Brain microvascular endothelial cell (primary cell): Measurements from ENCODE around the gene KIZ.

ENCODE experiments used
- DNase-seq: peaks from one replicate; pipeline ENCODE4 v3.0.0-alpha.2; 2020
- H3K27ac ChIP-seq: fragments of 250-450 bp; sonication (Bioruptor Pico); 2 replicates; pipeline ENCODE4 v1.5.1; 2020; ENCODE audit warnings: mild to moderate bottlenecking, moderate library complexity
- H3K27me3 ChIP-seq: fragments of 250-450 bp; sonication (Bioruptor Pico); replicated peaks from 2 replicates; pipeline ENCODE4 v1.5.1; 2020; ENCODE audit warnings: mild to moderate bottlenecking
- H3K36me3 ChIP-seq: fragments of 250-450 bp; sonication (Bioruptor Pico); replicated peaks from 2 replicates; pipeline ENCODE4 v1.5.1; 2020; ENCODE audit warnings: mild to moderate bottlenecking
- H3K4me3 ChIP-seq: 2 replicates; pipeline ENCODE4 v1.5.1; 2011; ENCODE audit warnings: low read depth, mild to moderate bottlenecking, control low read depth, low read length, moderate library complexity
- in situ Hi-C: cut with HindIII; loops from 2 replicates; pipeline ENCODE4 v1.10.0; 2017; ENCODE audit warnings: low sequenced_read_pairs, low pct_ligation_motif_present
- TF ChIP-seq, protein P1 (sequence below): IDR thresholded peaks from 2 replicates; pipeline ENCODE4 v1.5.1; 2011; ENCODE audit warnings: low read depth, mild to moderate bottlenecking, moderate library complexity, low read length, control low read depth, inconsistent platforms; ENCODE audit errors: missing control alignments

KIZ gene

DNA sequence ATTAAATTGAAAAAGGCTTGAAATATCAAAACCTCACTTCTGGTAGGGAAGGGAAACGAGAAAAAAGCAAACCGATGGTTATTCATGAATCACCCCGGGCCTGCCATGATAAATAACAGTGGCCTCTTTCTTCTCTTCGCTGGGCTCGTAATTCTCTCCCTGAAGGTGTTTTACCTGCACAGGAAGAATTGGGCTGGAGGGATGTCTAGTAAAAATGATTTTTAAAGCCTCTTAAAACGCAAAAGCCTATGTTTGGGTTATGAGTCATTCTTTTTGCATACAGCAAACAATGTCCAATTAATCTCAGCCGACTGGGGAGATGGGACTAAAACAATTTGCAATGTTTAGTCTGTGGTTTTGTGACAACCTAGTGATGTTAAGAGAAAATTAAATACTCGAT lies 36.5 kb upstream of the KIZ start:
- in situ Hi-C loops = no loop called here
- Histone ChIP-seq H3K4me3 (no peak overlapping the region), H3K27me3 (no peaks in the 10 kb centered on the region), H3K27ac (no peak overlapping the region), H3K36me3 (no peaks in the 10 kb centered on the region)
- no peak for DNase-seq
- TF ChIP-seq, protein P1, sequence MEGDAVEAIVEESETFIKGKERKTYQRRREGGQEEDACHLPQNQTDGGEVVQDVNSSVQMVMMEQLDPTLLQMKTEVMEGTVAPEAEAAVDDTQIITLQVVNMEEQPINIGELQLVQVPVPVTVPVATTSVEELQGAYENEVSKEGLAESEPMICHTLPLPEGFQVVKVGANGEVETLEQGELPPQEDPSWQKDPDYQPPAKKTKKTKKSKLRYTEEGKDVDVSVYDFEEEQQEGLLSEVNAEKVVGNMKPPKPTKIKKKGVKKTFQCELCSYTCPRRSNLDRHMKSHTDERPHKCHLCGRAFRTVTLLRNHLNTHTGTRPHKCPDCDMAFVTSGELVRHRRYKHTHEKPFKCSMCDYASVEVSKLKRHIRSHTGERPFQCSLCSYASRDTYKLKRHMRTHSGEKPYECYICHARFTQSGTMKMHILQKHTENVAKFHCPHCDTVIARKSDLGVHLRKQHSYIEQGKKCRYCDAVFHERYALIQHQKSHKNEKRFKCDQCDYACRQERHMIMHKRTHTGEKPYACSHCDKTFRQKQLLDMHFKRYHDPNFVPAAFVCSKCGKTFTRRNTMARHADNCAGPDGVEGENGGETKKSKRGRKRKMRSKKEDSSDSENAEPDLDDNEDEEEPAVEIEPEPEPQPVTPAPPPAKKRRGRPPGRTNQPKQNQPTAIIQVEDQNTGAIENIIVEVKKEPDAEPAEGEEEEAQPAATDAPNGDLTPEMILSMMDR = no peak

GRCh38 chr20:21090111-21090618 lies 35.7 kb upstream of the KIZ start:
- H3K27me3 ChIP-seq = no peaks in the 10 kb centered on the region
- no peak overlapping the region for H3K4me3 ChIP-seq
- TF ChIP-seq, protein P1 = no peak
- H3K27ac ChIP-seq = no peak overlapping the region
- H3K36me3 ChIP-seq = no peaks in the 10 kb centered on the region
- DNase-seq = no peak
- in situ Hi-C loops = no loop called here

DNA sequence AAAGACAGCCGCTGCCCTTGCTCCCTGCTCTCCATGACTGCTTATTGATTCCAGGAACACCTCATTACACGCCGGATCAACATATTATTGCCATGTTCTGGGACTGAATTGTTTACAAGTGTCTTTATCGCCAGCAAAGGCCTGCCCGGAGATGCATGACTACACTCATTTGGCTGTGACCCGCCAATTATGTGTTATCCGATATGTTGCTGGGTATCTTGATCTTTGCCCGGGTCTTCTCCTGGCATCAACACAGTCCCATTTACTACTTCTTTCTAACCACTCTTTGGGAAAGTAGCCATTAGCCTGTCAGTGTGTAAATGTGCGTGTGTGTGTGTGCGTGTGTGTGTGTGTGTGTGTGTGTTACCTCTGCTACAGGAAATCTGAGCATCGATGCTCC lies 35.2 kb upstream of the KIZ start:
- no peaks in the 10 kb centered on the region for H3K27me3 ChIP-seq
- TF ChIP-seq, protein P1 = no peak
- in situ Hi-C loops = no loop called here
- H3K27ac ChIP-seq = no peak overlapping the region
- H3K4me3 ChIP-seq = no peak overlapping the region
- DNase-seq = no peak
- no peaks in the 10 kb centered on the region for H3K36me3 ChIP-seq

DNA sequence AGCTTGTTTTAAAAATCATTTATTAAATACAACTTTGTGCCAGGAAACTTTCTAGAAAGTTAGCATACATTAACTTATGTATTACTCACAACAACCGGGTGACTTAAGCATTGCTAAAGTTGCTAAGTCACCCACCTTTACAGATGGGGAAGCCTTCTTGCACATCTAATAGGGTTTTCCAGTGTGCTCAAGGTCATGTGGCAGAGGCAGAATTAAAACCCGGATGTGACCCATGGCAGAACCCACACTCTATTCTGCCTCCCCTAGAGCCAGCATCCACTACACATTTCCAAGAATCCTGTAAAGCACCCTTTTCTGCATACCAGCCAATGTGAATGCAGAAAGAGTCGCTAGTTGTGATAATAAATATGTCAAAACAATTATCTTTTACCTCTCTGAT lies 33.1 kb upstream of the KIZ start:
- no peak overlapping the region for H3K27ac ChIP-seq
- H3K36me3 ChIP-seq = no peaks in the 10 kb centered on the region
- peaks cover 4% of the 10 kb centered on the region for H3K27me3 ChIP-seq
- in situ Hi-C loops = no loop called here
- no peak overlapping the region for H3K4me3 ChIP-seq
- no peak for DNase-seq
- TF ChIP-seq, protein P1 = no peak

GRCh38 chr20:21096321-21097043 lies 29.4 kb upstream of the KIZ start:
- H3K36me3 ChIP-seq = no peaks in the 10 kb centered on the region
- peaks cover 40% of the 10 kb centered on the region for H3K27me3 ChIP-seq
- no peak overlapping the region for H3K27ac ChIP-seq
- H3K4me3 ChIP-seq = no peak overlapping the region
- DNase-seq = peak; percentile 13
- TF ChIP-seq, protein P1 = no peak
- in situ Hi-C loops = no loop called here
